Measurements from ENCODE around the gene GON4L.
"Not testable (repeated sequence)": the region's sequence is repeated elsewhere in the genome, so short reads cannot be mapped to it uniquely, and the experiment has no call there.

Gene GON4L

GRCh38 chr1:155831279-155831976, 25.6 kb downstream of the GON4L start:
- DNase-seq: no peak

- no peak for DNase-seq
Measured at GRCh38 chr1:155827450-155827849, 29.6 kb downstream of the GON4L start.

GRCh38 chr1:155816351-155816750, 40.7 kb downstream of the GON4L start:
- DNase-seq: no peak

GRCh38 chr1:155813672-155814071, 43.3 kb downstream of the GON4L start:
- no peak for DNase-seq

- DNase-seq: no peak
Measured at GRCh38 chr1:155812878-155813277, 44.1 kb downstream of the GON4L start.

- DNase-seq: no peak
Measured at GRCh38 chr1:155809088-155809487, 47.9 kb downstream of the GON4L start.

- DNase-seq: no peak
Measured at GRCh38 chr1:155801149-155801548, 55.9 kb downstream of the GON4L start.

- not testable (repeated sequence) for DNase-seq
Measured at GRCh38 chr1:155795618-155796017, 61.4 kb downstream of the GON4L start.

GRCh38 chr1:155794605-155795245, 62.3 kb downstream of the GON4L start:
- DNase-seq: no peak

GRCh38 chr1:155793213-155793612, 63.8 kb downstream of the GON4L start:
- DNase-seq: no peak

GRCh38 chr1:155777582-155777981, 79.4 kb downstream of the GON4L start:
- no peak for DNase-seq

GRCh38 chr1:155776414-155776813, 80.6 kb downstream of the GON4L start:
- no peak for DNase-seq

- no peak for DNase-seq
Measured at GRCh38 chr1:155773221-155773620, 83.8 kb downstream of the GON4L start.

GRCh38 chr1:155769257-155769656, 87.8 kb downstream of the GON4L start:
- DNase-seq: no peak

- DNase-seq: not testable (repeated sequence)
Measured at GRCh38 chr1:155767399-155767989, 89.5 kb downstream of the GON4L start.

- not testable (repeated sequence) for DNase-seq
Measured at GRCh38 chr1:155763989-155764388, 93.0 kb downstream of the GON4L start.

GRCh38 chr1:155763090-155763815, 93.8 kb downstream of the GON4L start:
- DNase-seq: peak in 16 of 56 donors; percentile 2 to 39 (median 11)

GRCh38 chr1:155761736-155762405, 95.1 kb downstream of the GON4L start:
- DNase-seq: no peak

- no peak for DNase-seq
Measured at GRCh38 chr1:155760751-155761475, 96.1 kb downstream of the GON4L start.

GRCh38 chr1:155759966-155760630, 96.9 kb downstream of the GON4L start:
- no peak for DNase-seq

Data from amygdala (tissue), 56 donors.